HG03039 (cell line): ENCODE data around the gene SMAD3.

ENCODE experiments used
- ATAC-seq: cut with Tn5 transposase; IDR thresholded peaks from one replicate; pipeline ENCODE4 v1.9.1; 2021; ENCODE audit warnings: mild to moderate bottlenecking, moderate library complexity; ENCODE audit not compliant: unreplicated experiment

Gene SMAD3

DNA sequence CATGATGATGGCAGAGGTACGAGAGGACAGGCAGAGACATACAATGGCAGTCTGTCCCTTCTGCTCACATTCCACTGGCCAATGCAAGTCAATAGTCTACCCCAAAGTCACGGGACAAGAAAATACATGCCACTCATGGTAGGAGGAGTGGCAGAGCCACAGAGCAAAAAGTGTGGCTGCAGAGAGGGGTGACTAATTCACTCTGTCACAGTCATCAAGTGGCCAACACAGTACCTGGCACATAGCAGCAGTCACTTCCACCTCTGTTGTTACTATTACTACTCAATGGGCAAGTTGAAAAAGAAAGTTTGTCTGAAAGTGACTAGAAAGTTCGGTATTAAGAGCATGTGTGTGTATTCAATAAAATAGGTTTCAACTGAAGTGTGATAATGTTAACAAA lies 91.4 kb downstream of the SMAD3 start:
- ATAC-seq: no peak

DNA sequence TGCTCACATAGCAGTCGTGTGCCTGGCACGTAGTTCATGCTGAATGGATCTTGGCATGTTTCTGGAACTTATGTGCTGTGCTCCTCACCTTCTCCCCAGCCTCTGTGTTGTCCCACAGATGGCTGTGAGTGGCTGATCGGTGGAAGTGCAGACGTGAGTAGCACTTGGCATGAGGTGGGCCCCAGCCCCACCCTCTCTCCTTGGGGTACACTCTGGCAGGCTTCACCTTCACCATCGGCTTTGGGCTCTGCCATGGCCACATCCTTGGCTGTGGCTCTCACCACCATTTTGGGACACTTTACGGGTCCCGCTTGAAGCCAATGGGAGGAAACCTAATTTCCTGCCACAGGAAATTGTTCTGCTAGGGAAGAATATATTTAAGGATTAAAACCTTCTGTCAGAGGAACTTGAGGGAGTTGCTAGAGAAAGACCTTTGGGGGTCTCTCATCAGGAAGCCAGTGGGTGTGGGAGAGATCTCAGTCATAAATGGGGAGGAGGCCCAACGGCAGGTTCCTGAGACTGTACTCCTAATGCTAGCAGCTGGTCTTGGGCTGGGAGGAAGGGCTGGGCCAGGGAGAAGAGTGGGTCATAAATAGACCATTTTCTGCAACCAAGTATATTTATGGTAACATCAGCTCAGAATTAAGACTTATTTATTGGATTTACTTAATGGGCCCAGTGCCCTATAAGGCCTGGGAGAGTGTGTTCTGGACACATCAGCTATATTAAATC lies 92.3 kb downstream of the SMAD3 start:
- ATAC-seq: no peak

DNA sequence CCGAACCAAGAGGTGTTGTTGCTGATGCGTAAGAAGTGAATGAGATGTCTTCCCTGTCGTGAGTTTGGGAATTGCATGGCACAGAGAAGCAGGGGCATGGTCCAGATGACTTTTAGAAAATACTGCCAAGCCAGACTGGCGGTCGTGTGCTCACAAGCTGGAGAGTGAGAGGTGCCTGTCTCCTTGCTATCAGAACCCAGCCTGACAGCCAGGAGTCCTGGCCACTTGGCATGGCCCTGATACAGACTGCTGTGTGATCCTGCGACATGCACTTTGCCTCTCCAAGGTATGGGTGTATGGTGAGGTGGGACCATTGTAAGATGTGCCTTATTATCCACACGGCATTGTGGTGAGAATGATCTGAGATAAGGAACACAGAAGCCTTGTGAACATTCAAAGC lies 93.0 kb downstream of the SMAD3 start:
- no peak for ATAC-seq

DNA sequence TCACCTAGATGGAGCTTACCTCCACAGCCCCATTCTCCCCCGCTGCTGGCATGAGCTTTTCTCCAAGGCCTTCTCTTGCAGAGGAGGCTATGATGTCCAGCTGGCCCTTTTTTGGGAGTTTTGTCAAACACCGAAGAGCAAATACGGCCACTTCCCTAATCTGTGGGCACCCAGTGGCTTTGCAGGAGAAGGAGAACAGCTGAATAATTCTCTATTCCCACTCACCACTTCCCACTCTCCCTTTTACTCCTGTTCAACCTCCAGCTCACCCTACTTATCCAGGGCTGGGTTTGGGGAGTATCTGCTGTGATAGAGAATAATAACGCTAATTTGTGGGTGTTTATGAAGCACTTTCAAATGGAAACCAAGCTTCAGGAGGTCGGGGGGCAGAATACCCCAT lies 96.0 kb downstream of the SMAD3 start:
- ATAC-seq: no peak

DNA sequence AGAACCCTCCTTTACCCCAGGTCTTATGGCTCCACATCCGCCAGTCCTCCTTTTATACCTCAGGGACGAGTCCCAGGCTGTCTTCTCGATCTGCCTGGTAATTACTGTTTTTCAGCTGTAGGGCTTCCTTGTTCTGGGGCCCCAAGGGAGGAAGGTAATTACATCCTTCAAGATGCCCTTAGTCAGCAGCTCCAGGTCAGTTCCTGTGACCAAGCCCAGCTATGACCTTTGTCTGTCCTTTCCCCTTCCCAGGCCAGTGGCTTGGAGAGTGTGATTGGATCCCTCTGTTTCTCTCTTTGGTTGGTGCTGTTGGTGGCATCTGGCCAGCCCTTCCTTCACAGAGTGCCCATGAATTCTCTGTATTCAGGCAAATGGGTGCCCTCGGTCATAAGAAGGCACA lies 96.5 kb downstream of the SMAD3 start:
- no peak for ATAC-seq

DNA sequence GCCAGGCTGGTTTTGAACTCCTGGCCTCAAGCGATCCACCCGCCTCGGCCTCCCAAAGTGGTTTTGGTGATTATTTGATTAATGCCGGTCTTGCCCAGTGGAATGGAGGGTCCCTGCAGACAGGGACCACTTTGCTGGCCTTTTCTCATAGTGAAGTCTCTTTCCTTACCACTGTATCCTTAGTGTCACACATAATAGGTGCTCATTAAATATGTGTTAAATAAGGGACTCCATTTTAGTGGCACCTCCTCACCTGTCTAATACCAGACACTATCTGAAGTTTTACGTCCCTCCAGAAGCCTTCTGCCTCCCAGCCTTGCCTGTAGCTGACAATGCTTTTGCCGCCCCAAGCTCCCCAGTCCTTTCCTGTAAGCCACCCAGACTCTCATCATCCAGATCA lies 97.8 kb downstream of the SMAD3 start:
- no peak for ATAC-seq

DNA sequence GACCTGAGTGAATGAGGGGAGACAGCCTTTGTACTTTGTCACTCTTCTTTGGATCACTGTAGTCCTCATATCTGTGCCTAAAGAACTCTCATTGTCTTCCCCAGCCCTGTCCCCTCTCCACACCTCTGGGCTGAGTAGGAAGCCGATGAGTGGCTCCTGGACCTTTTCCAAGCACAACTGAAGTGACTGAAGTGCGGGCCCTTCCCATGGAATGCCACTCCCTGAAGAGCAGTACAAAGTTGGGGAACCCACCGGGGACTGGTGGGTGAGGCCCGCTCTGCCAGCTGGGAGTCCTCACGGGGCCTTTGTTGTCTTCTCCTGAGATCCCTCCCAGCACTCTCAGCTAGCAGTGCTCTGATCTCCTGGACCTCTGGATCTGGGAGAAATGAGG lies 99.0 kb downstream of the SMAD3 start:
- no peak for ATAC-seq

DNA sequence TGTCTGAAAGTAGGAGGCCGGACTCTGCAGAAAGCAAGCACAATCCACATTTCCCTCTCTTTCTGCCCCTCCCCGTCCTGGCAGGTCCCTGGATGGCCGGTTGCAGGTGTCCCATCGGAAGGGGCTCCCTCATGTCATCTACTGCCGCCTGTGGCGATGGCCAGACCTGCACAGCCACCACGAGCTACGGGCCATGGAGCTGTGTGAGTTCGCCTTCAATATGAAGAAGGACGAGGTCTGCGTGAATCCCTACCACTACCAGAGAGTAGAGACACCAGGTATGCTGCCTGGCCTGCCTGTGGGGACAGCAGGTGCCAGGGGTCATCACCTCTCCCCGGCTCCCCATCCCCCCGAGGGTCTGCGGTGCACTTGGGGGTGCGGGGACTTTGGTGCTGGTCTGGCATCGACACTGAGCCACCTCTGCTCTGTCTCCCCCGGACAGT lies 99.4 kb downstream of the SMAD3 start:
- ATAC-seq: no peak

DNA sequence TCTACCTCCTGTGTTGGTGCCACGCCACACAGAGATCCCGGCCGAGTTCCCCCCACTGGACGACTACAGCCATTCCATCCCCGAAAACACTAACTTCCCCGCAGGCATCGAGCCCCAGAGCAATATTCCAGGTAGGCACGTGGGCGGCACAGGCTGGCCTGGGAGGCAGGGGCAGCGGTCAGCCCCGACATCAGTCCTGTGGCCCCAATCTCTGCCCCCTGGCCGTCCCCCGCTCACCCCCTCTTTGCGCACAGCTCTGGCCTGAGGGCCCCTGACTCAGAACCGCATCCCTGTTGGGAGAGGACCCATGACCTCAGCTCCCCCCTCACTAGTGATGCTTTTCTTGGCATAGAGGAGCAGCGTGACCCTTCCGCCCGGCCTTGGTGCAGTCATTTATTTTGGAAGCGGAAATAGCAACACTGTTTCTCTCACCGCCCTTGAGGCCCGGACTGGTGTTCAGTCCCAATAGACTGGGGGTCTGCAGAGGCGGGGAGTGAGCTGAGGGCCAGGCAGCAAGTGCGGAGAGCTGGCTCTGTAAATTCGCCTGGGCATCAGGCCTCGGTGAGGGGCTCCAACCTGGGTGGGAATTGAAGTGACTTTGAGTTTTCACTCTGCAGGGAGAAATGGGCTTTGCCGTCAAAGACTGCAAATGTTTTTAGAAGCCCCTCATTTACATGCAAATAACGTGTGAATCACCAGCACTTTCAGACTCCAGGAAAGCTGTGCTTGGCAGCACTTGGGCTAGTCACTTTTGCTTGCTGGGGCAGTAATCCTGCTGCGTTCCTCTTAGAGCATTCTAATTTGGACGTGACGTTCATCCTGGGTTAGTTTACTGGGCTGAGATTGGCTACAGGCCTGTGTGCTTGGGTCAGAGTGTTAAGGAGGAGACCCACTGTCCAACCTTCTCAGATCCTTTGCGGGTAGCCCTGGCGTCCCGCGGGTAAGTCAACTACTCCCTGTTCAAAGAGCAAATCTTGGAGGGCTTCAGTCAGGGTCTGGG lies 100.2 kb downstream of the SMAD3 start:
- no peak for ATAC-seq

DNA sequence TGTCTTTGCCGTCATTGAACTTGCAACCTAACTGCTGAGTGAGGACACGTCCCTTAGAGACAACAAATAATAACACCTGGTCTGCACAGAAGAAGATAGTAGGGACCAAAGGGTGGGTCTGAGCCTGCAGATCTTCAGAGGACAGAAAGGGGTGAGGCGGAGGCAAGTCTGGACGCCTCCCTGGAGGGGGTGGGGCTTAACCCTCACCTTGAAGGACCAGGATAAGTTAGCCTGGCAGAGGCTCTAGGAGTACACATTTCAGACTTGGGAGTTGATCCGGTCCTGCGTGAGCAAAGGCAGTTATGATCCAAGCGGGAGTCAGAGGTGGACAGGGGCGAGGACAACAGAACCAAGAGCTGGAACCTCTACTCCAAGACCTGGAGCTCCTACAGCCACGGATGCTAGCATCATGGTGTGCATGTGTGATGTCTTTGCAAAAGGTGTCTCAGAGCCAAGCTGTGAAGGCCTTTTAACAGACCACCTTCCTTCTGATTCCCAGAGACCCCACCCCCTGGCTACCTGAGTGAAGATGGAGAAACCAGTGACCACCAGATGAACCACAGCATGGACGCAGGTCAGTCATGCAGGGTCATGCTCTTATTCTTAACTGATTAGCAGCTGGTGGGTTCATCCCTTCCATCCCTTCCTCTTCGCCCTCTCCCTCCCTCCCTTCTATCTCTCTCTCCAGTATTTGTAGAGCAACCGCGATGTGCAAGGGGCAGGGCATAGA lies 101.0 kb downstream of the SMAD3 start:
- ATAC-seq: no peak

DNA sequence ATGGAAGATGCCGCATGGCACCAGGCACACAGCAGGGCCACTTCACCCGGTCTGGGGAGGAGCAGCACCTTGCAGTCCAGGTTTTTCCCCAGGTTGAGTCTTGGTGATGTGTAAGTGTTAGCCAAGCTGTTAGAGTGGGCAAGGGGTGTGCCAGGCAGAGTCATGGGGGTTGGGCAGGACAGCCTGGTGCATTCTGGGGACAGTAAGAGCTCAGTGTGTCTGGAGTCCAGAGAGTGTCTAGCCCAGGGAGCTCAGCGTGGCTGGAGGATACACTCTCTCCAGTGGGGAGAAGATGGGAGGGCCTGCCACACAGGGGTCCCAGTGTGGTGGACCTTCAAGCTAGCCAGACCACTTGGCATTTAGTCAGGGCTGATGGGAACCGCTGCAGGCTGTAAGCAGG lies 101.7 kb downstream of the SMAD3 start:
- ATAC-seq: no peak

DNA sequence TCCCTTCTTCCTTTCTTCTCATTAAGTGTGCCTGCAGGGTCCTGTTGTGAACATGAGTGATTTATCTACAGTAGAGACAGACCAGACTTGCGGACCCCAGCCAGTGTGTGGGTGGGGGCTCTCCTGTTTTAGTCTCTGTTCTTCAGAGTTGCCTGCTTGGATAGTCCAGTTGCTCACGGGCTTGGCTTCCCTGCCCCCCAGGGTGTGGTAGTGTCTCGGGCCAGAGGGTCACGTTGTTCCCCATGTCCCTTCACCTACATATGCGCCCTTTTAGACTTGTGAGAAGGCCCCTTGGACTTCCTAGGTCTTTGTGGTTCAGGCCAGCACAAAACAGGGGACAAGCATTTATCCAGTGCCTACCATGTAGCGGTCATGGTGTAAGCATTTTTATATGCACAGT lies 103.3 kb downstream of the SMAD3 start:
- no peak for ATAC-seq

DNA sequence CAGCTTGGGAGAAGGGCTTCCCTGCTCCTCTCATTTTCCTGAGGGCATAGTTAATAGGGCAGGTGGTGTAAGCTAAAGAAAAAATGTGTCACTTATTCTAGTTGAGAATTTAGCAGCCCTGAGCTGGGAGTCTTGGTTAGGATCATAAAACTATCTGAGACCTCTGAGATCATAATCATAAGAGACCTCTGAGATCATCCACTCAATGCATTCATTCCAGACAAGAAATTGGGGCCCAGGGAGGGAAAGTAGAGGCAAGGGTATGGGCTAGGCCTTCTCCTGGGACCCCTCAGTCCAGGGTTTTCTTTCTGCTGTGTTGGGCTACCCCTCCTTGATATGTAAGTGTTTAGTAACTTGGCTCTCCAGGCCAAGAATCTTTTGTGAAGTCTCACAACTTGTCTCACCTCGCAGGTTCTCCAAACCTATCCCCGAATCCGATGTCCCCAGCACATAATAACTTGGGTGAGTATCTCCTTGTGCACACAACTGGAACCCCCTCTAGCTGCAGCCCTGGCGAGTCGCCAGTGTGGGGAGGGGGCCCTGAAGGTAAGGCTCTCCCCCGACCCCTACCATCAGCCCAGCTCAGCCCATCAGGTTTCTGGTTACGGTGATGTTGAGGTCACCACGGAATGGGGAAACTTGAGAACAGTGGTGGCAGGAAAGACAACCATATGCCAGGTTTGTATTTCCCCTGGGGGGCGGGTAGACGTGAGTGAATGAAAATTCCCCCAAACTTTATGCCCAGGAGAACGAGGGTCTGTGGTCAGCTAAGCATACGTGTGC lies 104.9 kb downstream of the SMAD3 start:
- ATAC-seq: no peak

DNA sequence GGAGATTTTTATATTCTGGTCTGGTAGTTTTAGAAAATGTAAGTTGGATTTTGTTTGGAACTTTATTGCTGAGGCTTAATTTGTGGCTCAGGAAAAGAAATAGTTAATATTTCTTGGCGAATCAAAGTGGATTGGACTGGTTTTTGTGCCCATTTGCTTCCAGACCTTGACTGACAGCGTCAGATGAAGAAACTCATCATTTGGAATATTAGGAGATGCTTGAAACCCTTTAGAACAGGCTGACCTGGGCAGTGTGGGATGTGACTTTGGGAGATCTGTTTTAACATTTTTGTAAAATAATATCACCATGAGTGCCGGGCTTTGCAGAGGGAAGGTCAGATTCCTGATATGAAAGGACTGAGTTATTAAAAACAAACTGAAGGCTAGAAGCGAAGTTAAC lies 106.1 kb downstream of the SMAD3 start:
- ATAC-seq: no peak

DNA sequence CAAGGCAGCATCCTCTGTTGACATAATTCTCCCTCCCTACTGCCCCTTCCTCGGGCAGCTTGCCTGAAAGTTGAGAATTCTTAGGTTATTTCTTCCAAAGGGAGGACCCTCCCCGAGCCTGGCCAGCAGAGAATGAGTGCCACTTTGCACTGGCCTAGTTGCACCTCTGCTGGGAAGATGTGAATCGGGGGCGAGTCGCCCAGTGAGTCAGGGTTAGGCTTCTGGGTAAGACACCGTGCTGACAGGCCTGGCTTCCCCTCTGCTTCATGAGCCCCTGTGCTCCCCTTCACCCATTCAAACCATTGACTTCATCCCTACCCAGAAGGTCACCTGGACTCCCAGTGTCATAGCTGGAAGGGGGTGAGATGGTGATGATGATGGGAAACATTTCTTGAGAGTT lies 106.8 kb downstream of the SMAD3 start:
- no peak for ATAC-seq

DNA sequence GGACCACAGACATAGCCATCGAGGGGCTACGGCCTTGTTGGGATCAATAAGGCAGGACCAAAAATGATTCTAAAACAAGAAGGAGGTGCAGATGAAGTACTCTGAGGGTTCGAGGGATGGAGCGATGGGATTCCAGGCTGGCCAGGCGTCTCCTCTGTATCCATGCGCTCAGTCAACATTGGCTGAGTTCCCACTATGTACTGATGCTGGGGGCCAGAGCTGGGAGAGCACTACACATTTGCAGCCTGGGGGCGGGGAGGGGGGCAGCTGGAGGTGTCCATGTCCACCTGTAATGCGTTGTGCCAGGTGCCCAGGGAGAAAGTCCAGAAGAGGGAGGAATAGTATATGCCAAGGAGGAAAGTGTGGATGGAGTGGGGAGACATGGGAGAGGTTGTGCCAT lies 107.6 kb downstream of the SMAD3 start:
- no peak for ATAC-seq

DNA sequence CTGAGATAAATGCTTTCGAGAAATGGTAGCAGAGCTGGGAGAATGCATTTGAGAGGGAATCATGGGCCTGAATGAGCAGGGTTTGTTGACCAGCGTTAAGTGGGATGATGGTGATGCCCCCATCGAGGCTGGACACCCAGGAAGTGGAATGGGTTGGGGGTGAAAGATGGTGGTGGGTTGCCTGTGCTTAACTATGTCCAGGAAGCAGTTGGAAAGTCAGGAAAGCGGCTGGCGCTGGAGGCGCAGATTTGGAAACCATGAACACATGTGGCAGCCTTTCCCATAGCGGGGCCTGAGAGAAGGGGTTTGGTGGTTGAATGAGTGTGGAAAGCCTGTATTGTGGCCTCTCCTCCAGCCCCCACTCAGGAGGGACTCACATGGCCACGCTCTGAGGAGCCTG lies 108.4 kb downstream of the SMAD3 start:
- ATAC-seq: no peak

DNA sequence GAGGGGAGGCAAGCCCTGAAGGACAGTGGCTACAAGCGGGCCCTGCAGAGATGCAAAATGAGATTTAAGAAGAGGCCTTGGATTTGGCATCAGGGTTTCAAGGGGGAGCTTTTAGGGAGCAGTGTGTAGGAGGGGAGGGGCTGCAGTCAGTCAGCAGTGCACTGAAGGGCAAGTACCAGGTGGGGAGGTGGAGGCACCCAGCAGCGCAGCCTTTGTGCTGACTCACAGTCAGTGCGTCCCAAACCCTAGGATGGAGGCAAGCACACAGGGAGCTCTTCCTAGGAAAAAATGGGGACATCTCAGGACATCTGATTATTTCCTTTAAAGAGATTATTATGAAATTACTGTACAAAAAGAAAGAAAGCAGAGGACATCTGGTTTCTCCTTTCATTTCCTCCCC lies 109.0 kb downstream of the SMAD3 start:
- ATAC-seq: no peak

DNA sequence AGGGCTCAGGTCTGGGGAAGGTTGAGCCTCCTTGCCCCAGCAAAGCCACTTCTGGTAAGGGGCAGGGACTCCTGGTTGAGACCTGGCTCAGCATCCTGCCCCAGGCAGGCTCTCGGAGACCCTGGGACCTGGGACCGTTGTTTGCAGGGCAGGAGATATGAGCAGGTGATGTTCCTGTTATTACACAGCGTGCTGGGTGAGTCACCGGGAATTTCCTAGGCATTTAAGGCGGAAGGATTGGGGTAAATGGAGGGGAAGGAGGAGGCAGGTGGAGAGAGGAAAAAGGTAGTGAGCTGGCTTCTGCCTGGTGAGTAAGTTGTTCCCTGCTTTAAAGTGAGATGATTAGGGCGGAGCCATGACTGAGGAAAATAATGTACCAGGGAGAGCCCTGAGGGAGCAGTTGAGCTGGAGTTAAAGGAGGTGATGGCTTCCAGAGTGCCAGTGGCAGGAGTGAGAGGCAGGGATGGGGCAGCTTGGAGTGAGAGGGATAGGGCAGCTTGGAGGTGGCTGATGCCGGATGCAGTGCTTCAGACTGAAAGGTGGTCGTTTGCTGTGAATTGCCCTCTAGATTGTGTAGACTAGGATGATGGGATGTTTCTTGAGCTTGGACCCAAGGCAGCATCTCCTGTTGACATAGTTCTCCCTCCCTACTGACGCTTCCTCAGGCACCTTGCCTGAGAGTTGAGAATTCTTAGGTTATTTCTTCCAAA lies 109.6 kb downstream of the SMAD3 start:
- no peak for ATAC-seq

DNA sequence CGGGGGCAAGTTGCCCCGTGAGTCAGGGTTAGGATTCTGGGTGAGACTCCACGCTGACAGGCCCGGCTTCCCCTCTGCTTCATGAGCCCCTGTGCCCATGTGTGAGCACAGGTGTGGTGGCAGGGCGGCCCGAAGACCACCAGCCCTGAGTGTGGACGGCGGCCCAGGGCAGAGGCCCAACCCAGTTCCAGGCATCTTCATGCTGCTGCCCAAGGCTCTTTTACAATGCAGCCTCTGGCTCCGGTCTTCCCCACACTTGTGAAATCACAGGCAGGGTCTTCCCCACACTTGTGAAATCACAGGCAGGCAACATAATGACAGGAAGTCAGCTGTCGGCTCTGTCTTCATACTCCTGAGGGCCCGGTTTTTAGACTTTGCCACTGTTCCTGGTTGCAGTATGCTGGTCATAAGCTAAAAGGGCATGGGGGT lies 110.3 kb downstream of the SMAD3 start:
- ATAC-seq: no peak
